ENCODE measurements around the gene TANGO2. TPM values are rescaled to one million over a fixed set of nuclear protein-coding genes. Genes with fewer than 3 reads are reported as not detected.

Gene TANGO2
- total RNA-seq, 1 donor from 2014 or later: 17.4 TPM

- Mint-ChIP-seq H3K36me3 (no peaks in the 10 kb centered on the region), H3K27me3 (no peaks in the 10 kb centered on the region), H3K4me3 (no peak overlapping the region), H3K27ac (no peak overlapping the region), H3K9me3 (no peaks in the 10 kb centered on the region), H3K4me1 (ENCODE audit: unreplicated experiment) (no peaks in the 10 kb centered on the region)
- DNase-seq (ENCODE audit: extremely low spot score, unreplicated experiment): no peak
- TF ChIP-seq CTCF (conservative IDR thresholded peaks at IDR 0.05): no peak
Observed at GRCh38 chr22:19982991-19983578, 37.8 kb upstream of the TANGO2 start.

GRCh38 chr22:19983741-19984140 lies 37.2 kb upstream of the TANGO2 start:
- Mint-ChIP-seq H3K4me3 (no peak overlapping the region), H3K27me3 (no peaks in the 10 kb centered on the region), H3K9me3 (no peaks in the 10 kb centered on the region), H3K36me3 (no peaks in the 10 kb centered on the region), H3K27ac (no peak overlapping the region), H3K4me1 (ENCODE audit: unreplicated experiment) (no peaks in the 10 kb centered on the region)
- no peak for TF ChIP-seq CTCF (conservative IDR thresholded peaks at IDR 0.05)
- DNase-seq (ENCODE audit: extremely low spot score, unreplicated experiment): no peak

GRCh38 chr22:19984201-19984753 lies 36.6 kb upstream of the TANGO2 start:
- no peaks in the 10 kb centered on the region for H3K36me3 Mint-ChIP-seq
- no peaks in the 10 kb centered on the region for H3K4me1 Mint-ChIP-seq (ENCODE audit: unreplicated experiment)
- DNase-seq (ENCODE audit: extremely low spot score, unreplicated experiment): no peak
- H3K27ac Mint-ChIP-seq: peak overlapping the region; percentile 39
- no peak for TF ChIP-seq CTCF (conservative IDR thresholded peaks at IDR 0.05)
- H3K4me3 Mint-ChIP-seq: peak overlapping the region; percentile 72
- H3K9me3 Mint-ChIP-seq: no peaks in the 10 kb centered on the region
- H3K27me3 Mint-ChIP-seq: no peaks in the 10 kb centered on the region

GRCh38 chr22:19984851-19985811 lies 35.8 kb upstream of the TANGO2 start:
- no peak overlapping the region for H3K27ac Mint-ChIP-seq
- peak overlapping the region; percentile 70 for H3K4me3 Mint-ChIP-seq
- H3K27me3 Mint-ChIP-seq: no peaks in the 10 kb centered on the region
- H3K4me1 Mint-ChIP-seq (ENCODE audit: unreplicated experiment): no peaks in the 10 kb centered on the region
- TF ChIP-seq CTCF (conservative IDR thresholded peaks at IDR 0.05): no peak
- DNase-seq (ENCODE audit: extremely low spot score, unreplicated experiment): no peak
- H3K36me3 Mint-ChIP-seq: no peaks in the 10 kb centered on the region
- no peaks in the 10 kb centered on the region for H3K9me3 Mint-ChIP-seq

- H3K27me3 Mint-ChIP-seq: no peaks in the 10 kb centered on the region
- TF ChIP-seq CTCF (conservative IDR thresholded peaks at IDR 0.05): no peak
- H3K27ac Mint-ChIP-seq: peak overlapping the region; percentile 64
- H3K36me3 Mint-ChIP-seq: no peaks in the 10 kb centered on the region
- no peak for DNase-seq (ENCODE audit: extremely low spot score, unreplicated experiment)
- no peaks in the 10 kb centered on the region for H3K4me1 Mint-ChIP-seq (ENCODE audit: unreplicated experiment)
- H3K4me3 Mint-ChIP-seq: peak overlapping the region; percentile 88
- no peaks in the 10 kb centered on the region for H3K9me3 Mint-ChIP-seq
Observed at GRCh38 chr22:19986011-19986409, 34.9 kb upstream of the TANGO2 start.
